K562 (cell line): Measurements from ENCODE around the gene ZSWIM4. TPM values are rescaled to one million over a fixed set of nuclear protein-coding genes. Genes with fewer than 3 reads are reported as not detected.

Experiments used
- ARID1B ChIP-seq: fragments of 450-650 bp; IDR thresholded peaks from 2 replicates; pipeline ENCODE4 v1.6.1; 2016; ENCODE audit warnings: antibody characterized with exemption, mild to moderate bottlenecking, inconsistent platforms
- BHLHE40 ChIP-seq: IDR thresholded peaks from 2 replicates; pipeline ENCODE4 v1.6.1; 2011; ENCODE audit warnings: low read length, improper control_type of control experiment
- CHD2 ChIP-seq: IDR thresholded peaks from 2 replicates; pipeline ENCODE4 v1.6.1; 2011; ENCODE audit warnings: low read depth, low read length
- ELF1 ChIP-seq: fragments of 200-800 bp; sonication (Bioruptor generic); IDR thresholded peaks from 2 replicates; pipeline ENCODE4 v1.6.1; 2016; ENCODE audit warnings: missing genetic modification characterization, missing compliant biosample characterization
- ETS2 ChIP-seq: IDR thresholded peaks from 2 replicates; pipeline ENCODE4 v1.6.1; 2016; ENCODE audit warnings: borderline replicate concordance, missing genetic modification characterization, mild to moderate bottlenecking, moderate library complexity, missing compliant biosample characterization; ENCODE audit not compliant: poor library complexity, severe bottlenecking
- FIP1L1 ChIP-seq: fragments of 200-400 bp; formaldehyde crosslinking; IDR thresholded peaks from 2 replicates; pipeline ENCODE4 v1.6.1; 2018; ENCODE audit warnings: mild to moderate bottlenecking, low read depth, low read length; ENCODE audit not compliant: poor library complexity, severe bottlenecking
- FOSL1 ChIP-seq: fragments of 200-800 bp; sonication (Bioruptor generic); conservative IDR thresholded peaks from 2 replicates; pipeline ENCODE4 v1.6.1; 2016; ENCODE audit warnings: missing genetic modification characterization, missing compliant biosample characterization
- NR1H2 ChIP-seq: sonication (generic); formaldehyde crosslinking; IDR thresholded peaks from 2 replicates; pipeline ENCODE4 v1.4.0; 2020; ENCODE audit warnings: mild to moderate bottlenecking, missing genetic modification reagents
- NR3C1 ChIP-seq: sonication (generic); formaldehyde crosslinking; IDR thresholded peaks from 2 replicates; pipeline ENCODE4 v1.8.1; 2022; ENCODE audit warnings: missing genetic modification reagents
- OTX1 ChIP-seq: fragments of 450-650 bp; formaldehyde crosslinking; IDR thresholded peaks from 2 replicates; pipeline ENCODE4 v1.4.0; 2022; ENCODE audit warnings: mild to moderate bottlenecking
- PPARD ChIP-seq: fragments of 250-450 bp; sonication (Bioruptor Pico); IDR thresholded peaks from 2 replicates; pipeline ENCODE4 v1.8.0; 2022; ENCODE audit warnings: inconsistent platforms, mild to moderate bottlenecking, moderate library complexity
- PRMT5 ChIP-seq: sonication (generic); formaldehyde crosslinking; IDR thresholded peaks from 2 replicates; pipeline ENCODE4 v1.5.0; 2020; ENCODE audit warnings: missing genetic modification reagents
- PTTG1 ChIP-seq: fragments of 450-650 bp; IDR thresholded peaks from 2 replicates; pipeline ENCODE4 v1.6.1; 2016; ENCODE audit warnings: low read depth, mild to moderate bottlenecking, missing genetic modification characterization, missing compliant biosample characterization
- SMARCA4 ChIP-seq: fragments of 450-650 bp; IDR thresholded peaks from 2 replicates; pipeline ENCODE4 v1.6.1; 2016
- TAF7 ChIP-seq: fragments of 450-650 bp; IDR thresholded peaks from 2 replicates; pipeline ENCODE4 v1.6.1; 2016; ENCODE audit warnings: missing genetic modification characterization, missing compliant biosample characterization
- TARDBP ChIP-seq: fragments of 450-650 bp; IDR thresholded peaks from 2 replicates; pipeline ENCODE4 v1.6.1; 2016
- TCF7L2 ChIP-seq: fragments of 150-350 bp; IDR thresholded peaks from 2 replicates; pipeline ENCODE4 v1.6.1; 2016; ENCODE audit warnings: low read depth, mild to moderate bottlenecking, low read length, moderate library complexity
- TSC22D4 ChIP-seq: fragments of 450-650 bp; IDR thresholded peaks from 2 replicates; pipeline ENCODE4 v1.6.1; 2016; ENCODE audit warnings: missing genetic modification characterization, missing biosample characterization, control low read depth
- ZBTB7A ChIP-seq: IDR thresholded peaks from 2 replicates; pipeline ENCODE4 v1.6.1; 2011; ENCODE audit warnings: low read depth, mild to moderate bottlenecking, low read length, moderate library complexity, borderline replicate concordance; ENCODE audit not compliant: control insufficient read depth
- ZBTB8A ChIP-seq: fragments of 450-650 bp; IDR thresholded peaks from 2 replicates; pipeline ENCODE4 v1.6.1; 2018; ENCODE audit warnings: mild to moderate bottlenecking, moderate library complexity; ENCODE audit not compliant: partially characterized antibody
- ZEB2 ChIP-seq: fragments of 450-650 bp; IDR thresholded peaks from 2 replicates; pipeline ENCODE4 v1.6.1; 2016
- ZNF253 ChIP-seq: fragments of 250-450 bp; sonication (Bioruptor Pico); conservative IDR thresholded peaks from 2 replicates; pipeline ENCODE4 v1.6.1; 2021; ENCODE audit warnings: mild to moderate bottlenecking
- ZNF764 ChIP-seq: fragments of 250-450 bp; sonication (Bioruptor Pico); IDR thresholded peaks from 2 replicates; pipeline ENCODE4 v1.4.0; 2020; ENCODE audit warnings: low read depth, mild to moderate bottlenecking, moderate library complexity
- polyA plus RNA-seq, 8 experiments: library from polyadenylated mRNA; depleted of rRNA in 4 of 8; stranded (reverse) in 5 of 8; unstranded in 3 of 8; fragments of >200 nt; fragmentation: Nextera tagmentation in 2 of 8; fragmentation: Illumina TruSeq in 1 of 8; extraction: Ambion mirVana in 2 of 8; extraction: Trizol in 1 of 8; gene quantifications; 2 replicates each; pipeline versions ENCODE4 v1.2.1 to v1.2.3, GENCODE V29; 2011 to 2014; ENCODE audit warnings: inconsistent platforms in 1 of 8, missing spikeins in 1 of 8
- total RNA-seq, 7 experiments: library from RNA; depleted of rRNA in 6 of 7; stranded (reverse); fragments of >200 nt in 6 of 7; fragmentation: Illumina TruSeq in 2 of 7; extraction: Trizol in 2 of 7; gene quantifications; 2 replicates each; pipeline versions ENCODE4 v1.2.1 to v1.2.3, GENCODE V29; 2011 to 2021; ENCODE audit warnings: low replicate concordance in 1 of 7
- TF ChIP-seq, protein P1 (sequence below): fragments of 200-800 bp; sonication (Bioruptor generic); IDR thresholded peaks from 2 replicates; pipeline ENCODE4 v1.6.1; 2017; ENCODE audit warnings: missing genetic modification characterization, missing compliant biosample characterization
- TF ChIP-seq, protein P2 (sequence below): fragments of 450-650 bp; IDR thresholded peaks from 2 replicates; pipeline ENCODE4 v1.6.1; 2017; ENCODE audit warnings: antibody characterized with exemption
- TF ChIP-seq, protein P3 (sequence below): fragments of 450-650 bp; IDR thresholded peaks from 2 replicates; pipeline ENCODE4 v1.6.1; 2016; ENCODE audit warnings: low read depth, mild to moderate bottlenecking, moderate library complexity

ZSWIM4 gene
- total and polyA plus RNA-seq, 9 of the 15 experiments (the other 6 are each of a cell fraction or from before 2014, with no cell fraction given) = 0.25 to 3.7 (median 0.79) TPM; not detected in 2

DNA sequence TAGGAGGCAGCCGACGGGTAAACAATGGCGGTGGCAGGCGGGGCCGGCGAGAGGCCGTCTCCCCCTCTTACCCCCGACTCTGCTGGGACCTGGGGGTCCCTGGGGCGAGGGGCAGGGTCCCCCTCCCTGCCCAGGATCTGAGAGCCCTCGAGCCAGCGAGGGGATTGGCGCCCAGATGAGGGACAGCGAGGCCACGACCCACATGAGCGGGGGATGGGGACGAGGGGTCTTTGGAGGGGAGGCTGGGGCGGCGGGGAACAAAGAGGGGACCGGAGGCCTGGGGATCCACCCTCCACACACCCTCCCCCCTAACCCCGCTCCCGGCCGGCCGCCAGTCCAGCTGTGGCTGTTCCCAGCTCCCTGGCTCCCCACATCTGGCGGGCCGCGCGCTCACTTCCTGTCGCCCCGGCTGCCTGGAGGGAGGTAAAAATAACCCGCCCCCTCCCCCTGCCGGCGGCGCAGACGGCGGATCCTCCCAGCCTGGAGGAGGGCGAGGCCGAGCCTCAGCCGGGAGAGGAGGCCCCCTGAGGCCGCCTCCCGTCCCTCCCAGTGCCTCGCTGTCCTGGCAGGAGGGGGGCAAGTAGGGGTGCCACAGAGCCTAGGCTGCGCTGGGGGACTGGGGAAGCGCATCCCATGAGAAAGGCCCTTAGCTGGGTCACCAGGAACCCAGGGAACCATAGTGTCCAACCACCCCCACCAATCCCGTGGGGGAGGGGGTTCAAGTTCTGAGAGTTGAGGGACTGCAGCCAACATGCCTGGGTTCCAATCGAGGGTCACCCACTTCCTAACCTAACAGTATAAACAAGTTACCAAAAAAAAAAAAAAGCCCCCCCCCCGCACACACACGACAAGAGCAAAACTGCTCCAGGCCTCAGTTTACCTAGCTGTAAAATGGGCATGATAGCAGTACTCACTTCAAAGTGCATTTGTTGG lies 52.4 kb downstream of the ZSWIM4 start (continued):
- TF ChIP-seq NR3C1 (CRISPR knock-in tag) (no peak), ETS2 (tag) (no peak), TARDBP (no peak), ZEB2 (no peak), OTX1 (CRISPR knock-in tag) (peak; percentile 44; the same call in 1 of the 2 replicates), PTTG1 (tag) (peak; percentile 27; the same call in 1 of the 2 replicates), TSC22D4 (tag) (no peak), ZBTB7A (peak; percentile 83), ELF1 (peak; percentile 77), NR1H2 (CRISPR knock-in tag) (no peak), SMARCA4 (no peak), FOSL1 (tag) (no peak), PRMT5 (CRISPR knock-in tag) (no peak), ZNF764 (CRISPR knock-in tag) (no peak), ZNF253 (CRISPR knock-in tag) (no peak), BHLHE40 (peak; percentile 19; the same call in 1 of the 2 replicates), FIP1L1 (peak; percentile 90), TAF7 (0 out of 2 replicates have a peak, but pooled peaks have one; percentile 46), ZBTB8A (no peak), TCF7L2 (no peak), PPARD (CRISPR knock-in tag) (no peak), ARID1B (no peak; the same call in 1 of the 2 replicates), CHD2 (no peak)
- TF ChIP-seq, protein P1, sequence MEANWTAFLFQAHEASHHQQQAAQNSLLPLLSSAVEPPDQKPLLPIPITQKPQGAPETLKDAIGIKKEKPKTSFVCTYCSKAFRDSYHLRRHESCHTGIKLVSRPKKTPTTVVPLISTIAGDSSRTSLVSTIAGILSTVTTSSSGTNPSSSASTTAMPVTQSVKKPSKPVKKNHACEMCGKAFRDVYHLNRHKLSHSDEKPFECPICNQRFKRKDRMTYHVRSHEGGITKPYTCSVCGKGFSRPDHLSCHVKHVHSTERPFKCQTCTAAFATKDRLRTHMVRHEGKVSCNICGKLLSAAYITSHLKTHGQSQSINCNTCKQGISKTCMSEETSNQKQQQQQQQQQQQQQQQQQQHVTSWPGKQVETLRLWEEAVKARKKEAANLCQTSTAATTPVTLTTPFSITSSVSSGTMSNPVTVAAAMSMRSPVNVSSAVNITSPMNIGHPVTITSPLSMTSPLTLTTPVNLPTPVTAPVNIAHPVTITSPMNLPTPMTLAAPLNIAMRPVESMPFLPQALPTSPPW (CRISPR knock-in tag) = peak; percentile 83
- TF ChIP-seq, protein P2, sequence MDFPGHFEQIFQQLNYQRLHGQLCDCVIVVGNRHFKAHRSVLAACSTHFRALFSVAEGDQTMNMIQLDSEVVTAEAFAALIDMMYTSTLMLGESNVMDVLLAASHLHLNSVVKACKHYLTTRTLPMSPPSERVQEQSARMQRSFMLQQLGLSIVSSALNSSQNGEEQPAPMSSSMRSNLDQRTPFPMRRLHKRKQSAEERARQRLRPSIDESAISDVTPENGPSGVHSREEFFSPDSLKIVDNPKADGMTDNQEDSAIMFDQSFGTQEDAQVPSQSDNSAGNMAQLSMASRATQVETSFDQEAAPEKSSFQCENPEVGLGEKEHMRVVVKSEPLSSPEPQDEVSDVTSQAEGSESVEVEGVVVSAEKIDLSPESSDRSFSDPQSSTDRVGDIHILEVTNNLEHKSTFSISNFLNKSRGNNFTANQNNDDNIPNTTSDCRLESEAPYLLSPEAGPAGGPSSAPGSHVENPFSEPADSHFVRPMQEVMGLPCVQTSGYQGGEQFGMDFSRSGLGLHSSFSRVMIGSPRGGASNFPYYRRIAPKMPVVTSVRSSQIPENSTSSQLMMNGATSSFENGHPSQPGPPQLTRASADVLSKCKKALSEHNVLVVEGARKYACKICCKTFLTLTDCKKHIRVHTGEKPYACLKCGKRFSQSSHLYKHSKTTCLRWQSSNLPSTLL = no peak
- TF ChIP-seq, protein P3, sequence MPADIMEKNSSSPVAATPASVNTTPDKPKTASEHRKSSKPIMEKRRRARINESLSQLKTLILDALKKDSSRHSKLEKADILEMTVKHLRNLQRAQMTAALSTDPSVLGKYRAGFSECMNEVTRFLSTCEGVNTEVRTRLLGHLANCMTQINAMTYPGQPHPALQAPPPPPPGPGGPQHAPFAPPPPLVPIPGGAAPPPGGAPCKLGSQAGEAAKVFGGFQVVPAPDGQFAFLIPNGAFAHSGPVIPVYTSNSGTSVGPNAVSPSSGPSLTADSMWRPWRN = 0 out of 2 replicates have a peak, but pooled peaks have one; percentile 24
